GM08714 (cell line): ENCODE data around the gene SEC14L6.
"Not testable (repeated sequence)": the region's sequence is repeated elsewhere in the genome, so short reads cannot be mapped to it uniquely, and the experiment has no call there.

Source experiments
- H3K4me3 ChIP-seq: fragments of 200-500 bp; sonication (Bioruptor generic); 2 replicates; pipeline ENCODE4 v1.5.1; 2014; ENCODE audit warnings: mild to moderate bottlenecking, low read length, inconsistent platforms
- ZNF274 ChIP-seq: IDR thresholded peaks from 2 replicates; pipeline ENCODE4 v1.6.1; 2012; ENCODE audit warnings: mild to moderate bottlenecking, low read depth, low read length

Gene SEC14L6

GRCh38 chr22:30546616-30547015 lies at the start of gene SEC14L6:
Gene SEC14L6 (minus strand): TSS chr22:30546741. CDS start chr22:30546682, 59 bp downstream.
- no peak for TF ChIP-seq ZNF274
- H3K4me3 ChIP-seq, result no peak within 1 kb of the TSS

GRCh38 chr22:30596199-30596598 lies 49.7 kb upstream of the SEC14L6 start:
- H3K4me3 ChIP-seq, result no peak overlapping the region
- no peak for TF ChIP-seq ZNF274

DNA sequence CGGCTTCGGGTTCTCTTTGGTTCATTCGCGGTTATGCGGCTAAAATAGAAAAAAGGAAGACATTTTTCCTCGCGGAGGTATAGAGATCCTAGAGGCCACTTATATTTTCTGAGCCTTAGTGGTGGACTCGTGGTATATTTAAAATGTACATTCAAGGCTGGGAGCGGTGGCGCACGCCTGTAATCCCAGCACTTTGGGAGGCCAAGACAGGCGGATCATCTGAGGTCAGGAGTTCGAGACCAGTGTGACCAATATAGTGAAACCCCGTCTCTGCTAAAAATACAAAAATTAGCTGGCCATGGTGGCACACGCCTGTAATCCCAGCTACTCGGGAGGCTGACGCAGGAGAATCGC lies 45.8 kb upstream of the SEC14L6 start:
- H3K4me3 ChIP-seq, result not testable (repeated sequence)

- TF ChIP-seq ZNF274, result no peak
- H3K4me3 ChIP-seq, result peak within 1 kb of the TSS; percentile 96
Observed at GRCh38 chr22:30591588-30592359, 45.2 kb upstream of the SEC14L6 start, which contains the start of gene PES1. Gene PES1 (minus strand): TSS chr22:30591910. CDS start chr22:30591833, 77 bp downstream.

GRCh38 chr22:30591191-30591587 lies 44.6 kb upstream of the SEC14L6 start:
- H3K4me3 ChIP-seq, result peak overlapping the region; percentile 96
- TF ChIP-seq ZNF274, result no peak

DNA sequence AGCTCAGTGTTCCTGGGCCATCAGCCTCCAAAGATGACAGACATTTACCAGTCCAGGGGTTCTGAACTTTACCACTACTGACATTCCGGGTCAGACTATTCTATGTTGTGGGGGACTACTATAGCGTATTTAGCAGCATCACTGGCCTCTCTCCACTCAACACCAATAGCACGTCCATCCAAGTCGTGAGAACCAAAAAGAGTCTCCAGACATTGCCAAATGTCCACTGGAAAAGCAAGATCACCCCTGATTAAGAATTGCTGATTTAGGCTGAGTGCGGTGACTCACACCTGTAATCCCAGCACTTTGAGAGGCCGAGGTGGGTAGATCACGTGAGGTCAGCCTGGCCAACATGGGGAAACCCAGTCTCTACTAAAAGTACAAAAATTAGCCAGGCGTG lies 39.9 kb upstream of the SEC14L6 start:
- no peak for TF ChIP-seq ZNF274
- no peak overlapping the region for H3K4me3 ChIP-seq

GRCh38 chr22:30584441-30584840 lies 37.9 kb upstream of the SEC14L6 start:
- H3K4me3 ChIP-seq, result no peak overlapping the region
- no peak for TF ChIP-seq ZNF274

DNA sequence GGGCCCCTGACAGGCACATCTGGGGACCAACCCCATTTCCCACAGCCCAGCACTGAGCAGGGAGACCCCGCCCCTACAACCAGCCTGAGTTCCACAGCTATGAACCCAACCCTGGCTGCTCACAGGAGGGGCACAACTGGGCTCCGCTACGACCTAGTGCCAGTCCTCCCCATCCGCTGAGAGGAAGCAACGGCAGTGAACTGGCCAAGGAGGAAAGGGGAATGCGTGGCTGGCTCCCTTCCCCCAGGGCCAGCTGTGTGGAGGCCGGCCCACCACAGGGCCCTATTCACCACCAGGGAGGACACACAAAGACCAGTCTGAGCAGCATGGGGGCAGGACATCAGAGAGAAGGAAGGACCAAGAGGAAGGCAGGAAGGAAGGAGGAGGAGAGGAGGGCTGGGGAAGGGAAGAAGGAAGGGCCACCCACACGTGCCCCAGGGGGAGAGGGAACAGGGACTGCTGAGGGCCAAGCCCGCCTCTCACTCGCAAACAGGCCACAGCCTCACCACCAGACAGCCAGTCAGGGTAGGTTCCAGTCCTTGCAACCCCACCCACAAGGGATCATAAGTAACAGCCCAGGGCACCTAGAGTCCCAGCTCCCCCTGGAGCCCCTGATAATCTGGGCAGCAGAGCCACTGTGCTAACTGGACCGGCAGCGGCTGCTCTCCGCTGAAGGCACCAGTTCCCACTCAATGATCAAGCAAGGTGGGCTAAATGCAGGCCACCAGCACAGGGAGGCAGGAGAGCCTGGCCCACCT lies 36.4 kb upstream of the SEC14L6 start:
- H3K4me3 ChIP-seq, result no peak overlapping the region
- no peak for TF ChIP-seq ZNF274

DNA sequence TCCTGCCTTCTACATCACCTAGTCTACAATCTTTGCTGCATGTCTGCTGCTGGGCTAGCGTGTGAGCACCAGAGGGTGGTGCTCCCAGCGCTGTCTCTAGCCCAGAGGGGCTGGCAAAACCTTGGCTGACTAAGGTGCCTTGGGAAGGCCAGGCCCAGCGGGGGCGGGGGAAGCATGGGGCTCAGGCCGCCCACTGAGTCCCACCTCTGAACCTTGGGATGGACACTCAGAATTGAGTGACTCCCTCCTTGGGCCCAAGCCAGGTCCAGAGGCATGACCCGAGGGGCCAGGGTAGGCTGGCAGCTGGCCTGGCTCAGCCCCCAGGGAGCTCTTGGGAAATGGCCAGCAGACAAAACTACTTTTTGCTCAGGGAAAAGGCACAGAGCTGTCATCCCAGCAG lies 35.5 kb upstream of the SEC14L6 start:
- no peak overlapping the region for H3K4me3 ChIP-seq
- no peak for TF ChIP-seq ZNF274

- no peak overlapping the region for H3K4me3 ChIP-seq
- TF ChIP-seq ZNF274, result no peak
Observed at GRCh38 chr22:30580896-30581295, 34.4 kb upstream of the SEC14L6 start.

DNA sequence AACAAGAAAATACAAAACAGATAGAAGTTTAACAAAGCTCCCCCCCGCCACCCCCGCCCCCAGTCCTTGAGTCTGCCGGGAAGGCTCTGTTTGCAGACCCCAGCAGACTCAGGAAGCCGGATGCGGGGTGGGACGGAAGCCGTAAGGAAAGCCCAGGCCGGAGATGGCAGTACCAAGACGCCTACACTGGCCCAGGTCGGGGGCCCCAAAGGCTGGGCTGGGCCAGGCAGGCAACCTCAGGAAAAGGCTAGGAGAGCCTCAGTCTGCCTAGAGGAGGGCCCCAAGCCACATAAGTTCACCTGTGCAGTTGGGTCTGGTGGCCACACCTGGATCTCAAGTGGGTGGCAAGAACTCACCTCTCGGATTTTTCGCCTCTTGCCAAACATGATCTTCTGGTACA lies 31.9 kb upstream of the SEC14L6 start:
- H3K4me3 ChIP-seq, result no peak overlapping the region
- TF ChIP-seq ZNF274, result no peak

- TF ChIP-seq ZNF274, result no peak
- no peak overlapping the region for H3K4me3 ChIP-seq
Observed at GRCh38 chr22:30575859-30576258, 29.3 kb upstream of the SEC14L6 start.

- H3K4me3 ChIP-seq, result no peak overlapping the region
- no peak for TF ChIP-seq ZNF274
Observed at GRCh38 chr22:30574997-30575671, 28.6 kb upstream of the SEC14L6 start.

- TF ChIP-seq ZNF274, result no peak
- H3K4me3 ChIP-seq, result no peak within 1 kb of the TSS
Observed at GRCh38 chr22:30574095-30574981, 27.8 kb upstream of the SEC14L6 start, which contains the start of gene GAL3ST1. Gene GAL3ST1 (minus strand): TSS chr22:30574665. CDS start chr22:30557392, 17,273 bp downstream.
